Body of pancreas (tissue), 4 donors: ENCODE data around the gene COA8. TPM values are rescaled to one million over a fixed set of nuclear protein-coding genes. Genes with fewer than 3 reads are reported as not detected.

Experiments used
- ATAC-seq: fragments of 150-250 bp; one replicate; pipeline ENCODE4 v1.9.1; 2016
- DNase-seq, 4 donors: peaks; one replicate each; pipeline ENCODE4 v3.0.0-alpha.2; 2019
- H3K27ac ChIP-seq, 4 donors: fragments of 200-600 bp; sonication (generic); 1 replicate in 3 of 4; 2 replicates in 1 of 4; pipeline versions ENCODE4 v1.5.1 to v1.6.1; 2016 to 2019; ENCODE audit warnings: mild to moderate bottlenecking in 1 of 4, mixed read lengths in 1 of 4, moderate library complexity in 1 of 4
- H3K27me3 ChIP-seq, 2 donors: fragments of 200-600 bp; sonication (generic); one replicate each; pipeline ENCODE4 v1.6.0; 2016; ENCODE audit warnings: mild to moderate bottlenecking in 1 of 2
- H3K36me3 ChIP-seq, 2 donors: fragments of 200-600 bp; sonication (generic); replicated peaks in 1 of 2; 2 replicates each; pipeline ENCODE4 v1.5.1; 2016; ENCODE audit warnings: low read depth in 2 of 2; ENCODE audit not compliant: insufficient read depth in 1 of 2
- H3K4me1 ChIP-seq: fragments of 200-600 bp; sonication (generic); one replicate; pipeline ENCODE4 v1.6.0; 2016
- H3K4me3 ChIP-seq, 2 donors: fragments of 200-600 bp; sonication (generic); 1 replicate in 1 of 2; 2 replicates in 1 of 2; pipeline ENCODE4 v1.5.1; 2016 to 2019
- H3K9me3 ChIP-seq, 3 donors: fragments of 200-600 bp; sonication (generic); 1 replicate in 2 of 3; 2 replicates in 1 of 3; pipeline ENCODE4 v1.5.1; 2016
- POLR2A ChIP-seq, 3 donors: fragments of 450-650 bp; IDR thresholded peaks; one replicate each; pipeline ENCODE4 v1.6.1; 2016; ENCODE audit warnings: antibody characterized with exemption in 3 of 3, mild to moderate bottlenecking in 2 of 3
- WGBS, 2 donors: methylation state at CpG; one replicate each; pipeline ENCODE4 v1.1.5; 2017; 5-methylcytosine and 5-hydroxymethylcytosine counted together
- intact Hi-C: fragments of 100-400 bp; cut with DNase I; formaldehyde crosslinking; loops from one replicate; pipeline ENCODE4 v1.15.1; 2023
- total RNA-seq, 2 donors: library from RNA; depleted of rRNA; stranded (reverse); fragments of >200 nt; gene quantifications; one replicate each; pipeline ENCODE4 v1.1.0, GENCODE V29; 2016
- TF ChIP-seq, protein P1 (sequence below), 7 experiments: fragments of 450-650 bp in 4 of 7; fragments of 200-600 bp in 3 of 7; sonication (generic) in 3 of 7; IDR thresholded peaks; one replicate each; pipeline ENCODE4 v1.5.1; 2016 to 2019; ENCODE audit warnings: antibody characterized with exemption in 7 of 7

The COA8 gene
- total RNA-seq, result 10 to 100 TPM; 15.2 to 32.2 TPM

DNA sequence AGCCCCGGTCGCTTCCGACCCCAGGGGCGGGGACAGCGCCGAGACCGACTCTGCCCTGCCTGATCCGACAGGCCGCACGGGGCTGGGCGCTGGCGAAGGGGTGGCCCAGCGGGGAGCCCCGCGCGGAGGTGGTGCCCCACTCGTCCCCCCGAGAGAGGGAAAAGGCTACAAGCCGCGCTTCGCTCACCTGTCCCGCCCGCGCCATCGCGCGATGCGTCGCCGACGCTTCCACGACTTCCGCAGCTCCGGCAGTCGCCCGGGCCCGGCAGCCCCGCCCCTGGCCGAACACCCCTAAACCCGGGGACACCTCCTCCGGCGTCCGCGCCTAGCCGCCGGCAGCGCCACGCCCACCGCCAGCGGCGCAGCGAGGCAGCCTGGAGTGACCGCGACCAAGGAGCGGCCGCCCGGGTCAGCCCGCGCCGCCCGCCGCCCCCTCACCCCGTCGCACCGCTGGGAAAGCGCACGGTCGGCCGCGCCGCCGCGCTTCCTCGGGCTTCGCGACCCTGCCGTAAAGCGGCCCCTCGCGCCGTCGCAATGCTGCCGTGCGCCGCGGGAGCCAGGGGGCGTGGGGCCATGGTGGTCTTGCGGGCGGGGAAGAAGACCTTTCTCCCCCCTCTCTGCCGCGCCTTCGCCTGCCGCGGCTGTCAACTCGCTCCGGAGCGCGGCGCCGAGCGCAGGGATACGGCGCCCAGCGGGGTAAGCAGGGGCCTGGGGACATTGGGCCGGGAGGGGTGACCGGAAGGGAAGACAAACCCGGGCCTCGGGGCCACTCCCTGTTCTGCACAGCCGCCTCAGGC is at the start of gene COA8, which contains the start of gene BAG5:
TSS of gene COA8 (plus strand) at position 532 of the 797 bp plus-strand sequence. CDS start at position 574, 42 bp downstream.
TSS of gene BAG5 (minus strand) at position 229 of the 797 bp plus-strand sequence. CDS start 1,493 bp downstream, outside the sequence.
- no peaks in the 10 kb centered on the region for H3K27me3 ChIP-seq

GRCh38 chr14:103514596-103515421 is 48.0 kb upstream of the COA8 start:
- Histone ChIP-seq H3K9me3 (no peaks in the 10 kb centered on the region), H3K4me3 (no peak overlapping the region), H3K27me3 (no peaks in the 10 kb centered on the region), H3K4me1 (peaks cover 32% of the 10 kb centered on the region), H3K27ac (no peak overlapping the region), H3K36me3 (peaks cover 0 to 2% of the 10 kb centered on the region in 2 donors)
- intact Hi-C loops, result loop anchor here (5.0 kb wide), 1 partner anchor 37 kb away; no protein-coding TSS in a partner anchor
- DNase-seq (peak in 1 of 4 donors; percentile 11), ATAC-seq (no peak)
- TF ChIP-seq, protein P1, sequence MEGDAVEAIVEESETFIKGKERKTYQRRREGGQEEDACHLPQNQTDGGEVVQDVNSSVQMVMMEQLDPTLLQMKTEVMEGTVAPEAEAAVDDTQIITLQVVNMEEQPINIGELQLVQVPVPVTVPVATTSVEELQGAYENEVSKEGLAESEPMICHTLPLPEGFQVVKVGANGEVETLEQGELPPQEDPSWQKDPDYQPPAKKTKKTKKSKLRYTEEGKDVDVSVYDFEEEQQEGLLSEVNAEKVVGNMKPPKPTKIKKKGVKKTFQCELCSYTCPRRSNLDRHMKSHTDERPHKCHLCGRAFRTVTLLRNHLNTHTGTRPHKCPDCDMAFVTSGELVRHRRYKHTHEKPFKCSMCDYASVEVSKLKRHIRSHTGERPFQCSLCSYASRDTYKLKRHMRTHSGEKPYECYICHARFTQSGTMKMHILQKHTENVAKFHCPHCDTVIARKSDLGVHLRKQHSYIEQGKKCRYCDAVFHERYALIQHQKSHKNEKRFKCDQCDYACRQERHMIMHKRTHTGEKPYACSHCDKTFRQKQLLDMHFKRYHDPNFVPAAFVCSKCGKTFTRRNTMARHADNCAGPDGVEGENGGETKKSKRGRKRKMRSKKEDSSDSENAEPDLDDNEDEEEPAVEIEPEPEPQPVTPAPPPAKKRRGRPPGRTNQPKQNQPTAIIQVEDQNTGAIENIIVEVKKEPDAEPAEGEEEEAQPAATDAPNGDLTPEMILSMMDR (IDR thresholded peaks at IDR 0.05), result no peak
- TF ChIP-seq POLR2A (IDR thresholded peaks at IDR 0.05), result no peak
- WGBS, 2 donors, result 78 to 81% methylated on average over 12 to 18 of the region's 18 CpGs

More for the DNA sequence above, at the start of gene COA8, which contains the start of gene BAG5:
- H3K36me3 ChIP-seq, result peaks cover 0 to 3% of the 10 kb centered on the region in 2 donors
- peak within 1 kb of the TSS; percentile 81 to 99 (median 94) for H3K27ac ChIP-seq
- intact Hi-C loops, result no loop called here
- ATAC-seq (peak; percentile 90), DNase-seq (peak; percentile 82 to 87 (median 84))
- 1% methylated on average over 84 of the region's 109 CpGs; no CpG with 5 or more reads in 1 of the 2 donors for WGBS, 2 donors
- no peaks in the 10 kb centered on the region for H3K9me3 ChIP-seq
- peak; percentile 65 to 85 (median 82) for TF ChIP-seq POLR2A (IDR thresholded peaks at IDR 0.05)
- TF ChIP-seq, protein P1 (IDR thresholded peaks at IDR 0.05), result peak in 2 of 7 experiments; percentile 24 to 25
- peak within 1 kb of the TSS; percentile 88 to 100 for H3K4me3 ChIP-seq
- peaks cover 58% of the 10 kb centered on the region for H3K4me1 ChIP-seq

- H3K36me3 ChIP-seq, result no peaks in the 10 kb centered on the region
- 68 to 81% methylated on average over 7 to 10 of the region's 10 CpGs for WGBS, 2 donors
- H3K4me3 ChIP-seq, result no peak overlapping the region
- H3K27ac ChIP-seq, result no peak overlapping the region
- no peaks in the 10 kb centered on the region for H3K27me3 ChIP-seq
- no peaks in the 10 kb centered on the region for H3K9me3 ChIP-seq
- no peak for ATAC-seq
- no peak for TF ChIP-seq POLR2A (IDR thresholded peaks at IDR 0.05)
- TF ChIP-seq, protein P1 (IDR thresholded peaks at IDR 0.05), result no peak
- H3K4me1 ChIP-seq, result peaks cover 50% of the 10 kb centered on the region
- DNase-seq, result peak in 1 of 4 donors; percentile 3
- intact Hi-C loops, result loop anchor here (5.0 kb wide), 1 partner anchor 36 kb away; no protein-coding TSS in a partner anchor
These were observed 46.2 kb upstream of the COA8 start for GRCh38 chr14:103516426-103517173.

DNA sequence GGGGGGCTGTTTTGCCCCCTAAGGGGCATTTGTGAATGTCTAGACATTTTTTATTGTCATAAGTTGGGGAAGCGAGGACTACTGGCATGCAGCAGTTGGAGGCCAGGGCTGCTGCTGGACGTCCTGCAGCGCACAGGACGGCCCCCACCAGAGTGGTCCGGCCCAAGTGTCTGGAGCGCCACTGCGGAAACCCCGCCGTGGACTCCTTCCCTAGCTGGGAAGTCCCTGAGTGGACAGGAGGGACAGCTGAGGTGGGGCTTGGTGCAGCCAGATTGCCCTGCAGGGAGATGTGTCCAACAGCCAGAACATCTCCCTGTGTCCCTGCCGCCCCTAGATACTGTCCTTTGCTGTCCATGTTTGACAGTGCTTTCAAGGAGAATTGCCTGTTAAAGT is 45.6 kb upstream of the COA8 start:
- ATAC-seq (no peak), DNase-seq (no peak)
- intact Hi-C loops, result loop anchor here (5.0 kb wide), 1 partner anchor 35 kb away; no protein-coding TSS in a partner anchor
- TF ChIP-seq POLR2A (IDR thresholded peaks at IDR 0.05), result no peak
- TF ChIP-seq, protein P1 (IDR thresholded peaks at IDR 0.05), result no peak
- 60 to 77% methylated on average over 1 to 10 of the region's 10 CpGs for WGBS, 2 donors
- Histone ChIP-seq H3K27ac (no peak overlapping the region), H3K4me1 (peaks cover 55% of the 10 kb centered on the region), H3K27me3 (no peaks in the 10 kb centered on the region), H3K4me3 (no peak overlapping the region), H3K9me3 (no peaks in the 10 kb centered on the region), H3K36me3 (no peaks in the 10 kb centered on the region)
